ENCODE data around the gene HFE. TPM values are rescaled to one million over a fixed set of nuclear protein-coding genes. Genes with fewer than 3 reads are reported as not detected.

HFE gene
- total and polyA plus RNA-seq, 3 experiments from 2014 or later = 0.37 to 4.8 (median 1.1) TPM

GRCh38 chr6:26104457-26105108 is 17.4 kb downstream of the HFE start:
- Mint-ChIP-seq H3K4me1 (peaks cover 16 to 20% (median 17%) of the 10 kb centered on the region in 3 donors), H3K9me3 (peaks cover 0 to 3% (median 2%) of the 10 kb centered on the region in 5 donors), H3K27ac (peak overlapping the region; percentile 96 to 98 (median 97)), H3K36me3 (peaks cover 0 to 4% (median 0%) of the 10 kb centered on the region in 3 donors), H3K4me3 (peak overlapping the region; percentile 83 to 92 (median 87)), H3K27me3 (peaks cover 0 to 4% of the 10 kb centered on the region in 2 donors)
- H3K27me3 ChIP-seq (ENCODE audit: insufficient read depth, low read length, poor library complexity, severe bottlenecking) = no peaks in the 10 kb centered on the region
- H3K4me1 ChIP-seq (ENCODE audit: insufficient read depth, low read length) = peaks cover 18% of the 10 kb centered on the region
- no peaks in the 10 kb centered on the region for H3K36me3 ChIP-seq (ENCODE audit: insufficient read depth, low read length)
- ChIA-PET CTCF (interaction anchor here (0.6 to 2.8 kb wide), 16 partner anchors 15 to 100 kb away, joined by 3 to 23 read pairs (median 4); a partner anchor contains a TSS), POLR2A (interaction anchor here (0.7 to 4.6 kb wide), 22 partner anchors 12 to 1789 kb away, joined by 3 to 169 read pairs (median 14); partner anchors contain the start of gene HFE)
- H3K4me3 ChIP-seq (ENCODE audit: low read length) = peak overlapping the region; percentile 51
- peak overlapping the region; percentile 82 for H3K27ac ChIP-seq (ENCODE audit: low read depth, low read length)
- H3K9me3 ChIP-seq (ENCODE audit: low read length) = no peaks in the 10 kb centered on the region
- DNase-seq = peak in 1 of 5 donors; percentile 57

- peaks cover 0 to 4% (median 0%) of the 10 kb centered on the region in 3 donors for H3K36me3 Mint-ChIP-seq
- Histone ChIP-seq H3K36me3 (ENCODE audit: insufficient read depth, low read length) (no peaks in the 10 kb centered on the region), H3K27ac (ENCODE audit: low read depth, low read length) (no peak overlapping the region)
These were observed 18.0 kb downstream of the HFE start for GRCh38 chr6:26105109-26105730.

GRCh38 chr6:26105842-26106241 is 18.6 kb downstream of the HFE start:
- ChIA-PET POLR2A (interaction anchor here (0.6 to 4.6 kb wide), 5 partner anchors 14 to 118 kb away, joined by 3 to 169 read pairs (median 18); a partner anchor contains a TSS), CTCF (no interaction called here)
- peaks cover 0 to 4% (median 0%) of the 10 kb centered on the region in 3 donors for H3K36me3 Mint-ChIP-seq
- no peak for DNase-seq
- peaks cover 16 to 20% (median 17%) of the 10 kb centered on the region in 3 donors for H3K4me1 Mint-ChIP-seq
- peaks cover 18% of the 10 kb centered on the region for H3K4me1 ChIP-seq (ENCODE audit: insufficient read depth, low read length)
- no peak overlapping the region for H3K4me3 Mint-ChIP-seq
- H3K27ac ChIP-seq (ENCODE audit: low read depth, low read length) = no peak overlapping the region
- no peak overlapping the region for H3K4me3 ChIP-seq (ENCODE audit: low read length)
- H3K27me3 ChIP-seq (ENCODE audit: insufficient read depth, low read length, poor library complexity, severe bottlenecking) = no peaks in the 10 kb centered on the region
- H3K9me3 ChIP-seq (ENCODE audit: low read length) = no peaks in the 10 kb centered on the region
- peaks cover 0 to 4% of the 10 kb centered on the region in 2 donors for H3K27me3 Mint-ChIP-seq
- H3K9me3 Mint-ChIP-seq = peaks cover 0 to 3% (median 2%) of the 10 kb centered on the region in 5 donors
- H3K36me3 ChIP-seq (ENCODE audit: insufficient read depth, low read length) = no peaks in the 10 kb centered on the region
- no peak overlapping the region for H3K27ac Mint-ChIP-seq

More at GRCh38 chr6:26105109-26105730, 18.0 kb downstream of the HFE start:
- Mint-ChIP-seq H3K9me3 (peaks cover 0 to 3% (median 2%) of the 10 kb centered on the region in 5 donors), H3K4me3 (peak overlapping the region in 1 of 7 donors; percentile 17), H3K4me1 (peaks cover 16 to 20% (median 17%) of the 10 kb centered on the region in 3 donors), H3K27me3 (peaks cover 0 to 4% of the 10 kb centered on the region in 2 donors), H3K27ac (peak overlapping the region in 5 of 8 donors; percentile 12 to 98 (median 97))
- DNase-seq = no peak
- ChIA-PET POLR2A (interaction anchor here (0.8 to 4.6 kb wide), 10 partner anchors 12 to 1760 kb away, joined by 3 to 169 read pairs (median 22); partner anchors contain the start of gene HFE), CTCF (interaction anchor here (1.0 to 2.8 kb wide), 9 partner anchors 15 to 99 kb away, joined by 3 to 23 read pairs (median 3); a partner anchor contains a TSS)
- Histone ChIP-seq H3K27me3 (ENCODE audit: insufficient read depth, low read length, poor library complexity, severe bottlenecking) (no peaks in the 10 kb centered on the region), H3K4me3 (ENCODE audit: low read length) (no peak overlapping the region), H3K9me3 (ENCODE audit: low read length) (no peaks in the 10 kb centered on the region), H3K4me1 (ENCODE audit: insufficient read depth, low read length) (peaks cover 18% of the 10 kb centered on the region)

DNA sequence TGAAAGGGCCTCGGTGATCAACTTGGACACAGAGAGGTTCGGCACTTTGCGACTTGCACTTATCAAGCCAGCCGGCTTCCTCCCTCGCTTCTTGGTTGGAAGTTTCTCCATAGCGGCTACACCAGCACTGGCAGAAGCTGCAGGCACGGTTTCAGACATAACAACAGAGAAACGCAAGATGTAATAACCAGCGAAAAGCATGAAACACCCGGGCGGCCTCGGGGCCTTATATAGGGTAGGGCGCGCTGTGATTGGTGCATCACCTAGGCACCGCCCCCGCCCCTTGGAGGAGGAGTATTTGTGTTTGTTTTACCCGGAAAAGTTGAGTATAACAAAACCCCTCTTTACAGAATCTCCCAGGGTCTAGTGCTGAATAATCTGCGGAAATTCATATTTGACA is 20.7 kb downstream of the HFE start:
- H3K4me3 Mint-ChIP-seq = no peak overlapping the region
- Histone ChIP-seq H3K27ac (ENCODE audit: low read depth, low read length) (no peak overlapping the region), H3K9me3 (ENCODE audit: low read length) (no peaks in the 10 kb centered on the region), H3K4me3 (ENCODE audit: low read length) (no peak overlapping the region), H3K36me3 (ENCODE audit: insufficient read depth, low read length) (no peaks in the 10 kb centered on the region), H3K27me3 (ENCODE audit: insufficient read depth, low read length, poor library complexity, severe bottlenecking) (no peaks in the 10 kb centered on the region), H3K4me1 (ENCODE audit: insufficient read depth, low read length) (peaks cover 17% of the 10 kb centered on the region)
- peaks cover 0 to 4% (median 0%) of the 10 kb centered on the region in 3 donors for H3K36me3 Mint-ChIP-seq
- no peak for DNase-seq
- peaks cover 3 to 4% of the 10 kb centered on the region in 2 donors for H3K27me3 Mint-ChIP-seq
- ChIA-PET POLR2A (interaction anchor here (0.7 to 3.5 kb wide), 2 partner anchors 17 to 88 kb away, joined by 3 to 18 read pairs; a partner anchor contains a TSS), CTCF (interaction anchor here (1.3 kb wide), 1 partner anchor 45 kb away, joined by 4 read pairs; no protein-coding TSS in a partner anchor)
- peaks cover 14 to 16% (median 16%) of the 10 kb centered on the region in 3 donors for H3K4me1 Mint-ChIP-seq
- H3K27ac Mint-ChIP-seq = no peak overlapping the region
- H3K9me3 Mint-ChIP-seq = peaks cover 0 to 3% (median 2%) of the 10 kb centered on the region in 5 donors

DNA sequence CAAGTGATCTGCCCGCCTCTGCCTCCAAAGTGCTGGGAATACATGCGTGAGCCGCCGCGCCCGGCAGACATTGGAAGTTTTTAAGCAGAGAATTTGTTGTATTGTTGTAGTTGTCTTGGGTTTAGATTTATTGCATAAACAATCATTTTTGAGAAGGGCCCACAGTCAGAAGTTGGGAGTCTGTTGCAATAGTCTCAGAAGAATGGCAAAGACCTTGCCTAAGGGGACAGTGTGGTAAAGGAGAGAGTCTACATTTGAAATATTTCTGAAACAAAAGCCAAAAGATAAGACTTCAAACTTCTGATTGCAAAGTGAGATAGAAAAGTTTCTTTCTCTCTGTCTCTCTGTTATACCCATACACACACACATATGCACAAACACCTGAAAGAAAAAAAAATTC is 22.5 kb downstream of the HFE start:
- Mint-ChIP-seq H3K36me3 (no peaks in the 10 kb centered on the region), H3K27ac (no peak overlapping the region), H3K4me3 (no peak overlapping the region), H3K9me3 (no peaks in the 10 kb centered on the region), H3K27me3 (peaks cover 0 to 3% of the 10 kb centered on the region in 2 donors), H3K4me1 (peaks cover 0 to 3% (median 0%) of the 10 kb centered on the region in 3 donors)
- Histone ChIP-seq H3K27me3 (ENCODE audit: insufficient read depth, low read length, poor library complexity, severe bottlenecking) (no peaks in the 10 kb centered on the region), H3K36me3 (ENCODE audit: insufficient read depth, low read length) (no peaks in the 10 kb centered on the region), H3K27ac (ENCODE audit: low read depth, low read length) (no peak overlapping the region), H3K9me3 (ENCODE audit: low read length) (no peaks in the 10 kb centered on the region), H3K4me3 (ENCODE audit: low read length) (no peak overlapping the region), H3K4me1 (ENCODE audit: insufficient read depth, low read length) (peaks cover 4% of the 10 kb centered on the region)
- ChIA-PET POLR2A (no interaction called here), CTCF (interaction anchor here (1.5 kb wide), 1 partner anchor 12 kb away, joined by 6 read pairs; no protein-coding TSS in a partner anchor)
- no peak for DNase-seq

- Mint-ChIP-seq H3K36me3 (no peaks in the 10 kb centered on the region), H3K4me1 (no peaks in the 10 kb centered on the region), H3K9me3 (no peaks in the 10 kb centered on the region), H3K4me3 (no peak overlapping the region), H3K27ac (no peak overlapping the region), H3K27me3 (peaks cover 0 to 3% of the 10 kb centered on the region in 2 donors)
- ChIA-PET CTCF (interaction anchor here (1.6 kb wide), 1 partner anchor 10 kb away, joined by 3 read pairs; no protein-coding TSS in a partner anchor), POLR2A (no interaction called here)
- Histone ChIP-seq H3K27ac (ENCODE audit: low read depth, low read length) (no peak overlapping the region), H3K36me3 (ENCODE audit: insufficient read depth, low read length) (no peaks in the 10 kb centered on the region), H3K4me3 (ENCODE audit: low read length) (no peak overlapping the region), H3K9me3 (ENCODE audit: low read length) (no peaks in the 10 kb centered on the region), H3K4me1 (ENCODE audit: insufficient read depth, low read length) (no peaks in the 10 kb centered on the region), H3K27me3 (ENCODE audit: insufficient read depth, low read length, poor library complexity, severe bottlenecking) (no peaks in the 10 kb centered on the region)
- DNase-seq = no peak
These were observed 26.3 kb downstream of the HFE start for GRCh38 chr6:26113570-26113969.

- Histone ChIP-seq H3K27ac (ENCODE audit: low read depth, low read length) (no peak overlapping the region), H3K9me3 (ENCODE audit: low read length) (no peaks in the 10 kb centered on the region), H3K4me1 (ENCODE audit: insufficient read depth, low read length) (no peaks in the 10 kb centered on the region), H3K36me3 (ENCODE audit: insufficient read depth, low read length) (no peaks in the 10 kb centered on the region), H3K4me3 (ENCODE audit: low read length) (no peak overlapping the region), H3K27me3 (ENCODE audit: insufficient read depth, low read length, poor library complexity, severe bottlenecking) (no peaks in the 10 kb centered on the region)
- no peak overlapping the region for H3K27ac Mint-ChIP-seq
- POLR2A ChIA-PET = no interaction called here
- no peaks in the 10 kb centered on the region for H3K9me3 Mint-ChIP-seq
- CTCF ChIA-PET = interaction anchor here (1.0 kb wide), 1 partner anchor 18 kb away, joined by 3 read pairs; no protein-coding TSS in a partner anchor
- DNase-seq = no peak
- H3K4me3 Mint-ChIP-seq = no peak overlapping the region
- no peaks in the 10 kb centered on the region for H3K4me1 Mint-ChIP-seq
- H3K27me3 Mint-ChIP-seq = peaks cover 0 to 3% of the 10 kb centered on the region in 2 donors
- no peaks in the 10 kb centered on the region for H3K36me3 Mint-ChIP-seq
These were observed 28.0 kb downstream of the HFE start for GRCh38 chr6:26115226-26115625.
